ENCODE measurements around the gene SLFN14.
A peak's percentile ranks its signal among the peaks of the same experiment; 100 is the strongest.
"Not testable (repeated sequence)": the region's sequence is repeated elsewhere in the genome, so short reads cannot be mapped to it uniquely, and the experiment has no call there.

SLFN14 gene

GRCh38 chr17:35566968-35567367 lies 6.3 kb upstream of the SLFN14 start:
- Histone ChIP-seq H3K27me3 (ENCODE audit: insufficient read depth, low read length, poor library complexity, severe bottlenecking) (no peaks in the 10 kb centered on the region), H3K4me1 (ENCODE audit: insufficient read depth, low read length, poor library complexity, severe bottlenecking) (peaks cover 15% of the 10 kb centered on the region), H3K4me2 (ENCODE audit: low read depth, low read length, poor library complexity, severe bottlenecking) (peak overlapping the region; percentile 86), H4K20me1 (ENCODE audit: insufficient read depth, low read length, poor library complexity, severe bottlenecking) (peaks cover 12% of the 10 kb centered on the region), H2AFZ (ENCODE audit: low read length) (no peak overlapping the region), H3F3A (ENCODE audit: low read depth) (no peaks in the 10 kb centered on the region), H3K4me3 (ENCODE audit: low read length, poor library complexity, severe bottlenecking) (peak overlapping the region; percentile 88), H3K79me2 (ENCODE audit: insufficient read depth, low read length) (peaks cover 36% of the 10 kb centered on the region), H3K9ac (ENCODE audit: low read depth, low read length, poor library complexity, severe bottlenecking) (peak overlapping the region; percentile 84), H3K9me3 (ENCODE audit: insufficient read depth, low read depth, low read length) (no peaks in the 10 kb centered on the region), H3K36me3 (ENCODE audit: insufficient read depth, low read length) (no peaks in the 10 kb centered on the region), H3K9me2 (replicated peaks; ENCODE audit: low read depth, low read length) (no peaks in the 10 kb centered on the region)
- no peak for TF ChIP-seq EZH2phosphoT487 (IDR thresholded peaks at IDR 0.05; ENCODE audit: borderline replicate concordance)
- no peak for TF ChIP-seq CTCF (conservative IDR thresholded peaks at IDR 0.05; ENCODE audit: low read length)

- not testable (repeated sequence) for H3K4me3 ChIP-seq (ENCODE audit: low read length, poor library complexity, severe bottlenecking); H3K9me2 ChIP-seq (replicated peaks; ENCODE audit: low read depth, low read length); H3K4me1 ChIP-seq (ENCODE audit: insufficient read depth, low read length, poor library complexity, severe bottlenecking); H2AFZ ChIP-seq (ENCODE audit: low read length); H3K9ac ChIP-seq (ENCODE audit: low read depth, low read length, poor library complexity, severe bottlenecking); H4K20me1 ChIP-seq (ENCODE audit: insufficient read depth, low read length, poor library complexity, severe bottlenecking); H3K27me3 ChIP-seq (ENCODE audit: insufficient read depth, low read length, poor library complexity, severe bottlenecking); H3F3A ChIP-seq (ENCODE audit: low read depth); H3K79me2 ChIP-seq (ENCODE audit: insufficient read depth, low read length); H3K36me3 ChIP-seq (ENCODE audit: insufficient read depth, low read length); H3K4me2 ChIP-seq (ENCODE audit: low read depth, low read length, poor library complexity, severe bottlenecking); H3K9me3 ChIP-seq (ENCODE audit: insufficient read depth, low read depth, low read length)
These were observed 2.6 kb upstream of the SLFN14 start for GRCh38 chr17:35563181-35563580.

GRCh38 chr17:35559495-35560210 lies 966 bp downstream of the SLFN14 start:
- H3K4me2 ChIP-seq (ENCODE audit: low read depth, low read length, poor library complexity, severe bottlenecking) = no peak overlapping the region

More at GRCh38 chr17:35559495-35560210, 966 bp downstream of the SLFN14 start:
- Histone ChIP-seq H3F3A (ENCODE audit: low read depth) (no peaks in the 10 kb centered on the region), H3K27me3 (ENCODE audit: insufficient read depth, low read length, poor library complexity, severe bottlenecking) (no peaks in the 10 kb centered on the region), H3K9me2 (replicated peaks; ENCODE audit: low read depth, low read length) (no peaks in the 10 kb centered on the region), H3K4me3 (ENCODE audit: low read length, poor library complexity, severe bottlenecking) (no peak overlapping the region), H3K36me3 (ENCODE audit: insufficient read depth, low read length) (no peaks in the 10 kb centered on the region), H3K9ac (ENCODE audit: low read depth, low read length, poor library complexity, severe bottlenecking) (no peak overlapping the region), H2AFZ (ENCODE audit: low read length) (no peak overlapping the region; the same call in 1 of the 2 replicates), H4K20me1 (ENCODE audit: insufficient read depth, low read length, poor library complexity, severe bottlenecking) (no peaks in the 10 kb centered on the region), H3K4me1 (ENCODE audit: insufficient read depth, low read length, poor library complexity, severe bottlenecking) (no peaks in the 10 kb centered on the region), H3K79me2 (ENCODE audit: insufficient read depth, low read length) (no peaks in the 10 kb centered on the region), H3K9me3 (ENCODE audit: insufficient read depth, low read depth, low read length) (no peaks in the 10 kb centered on the region)
- TF ChIP-seq CTCF (conservative IDR thresholded peaks at IDR 0.05; ENCODE audit: low read length) (no peak), EZH2phosphoT487 (IDR thresholded peaks at IDR 0.05; ENCODE audit: borderline replicate concordance) (no peak)

Measured in Loucy (cell line).